Measurements from ENCODE around the gene COA8.
A peak's percentile ranks its signal among the peaks of the same experiment; 100 is the strongest.

Gene COA8

GRCh38 chr14:103526247-103526913, 36.4 kb upstream of the COA8 start:
- no peak for DNase-seq (ENCODE audit: low read depth)

DNA sequence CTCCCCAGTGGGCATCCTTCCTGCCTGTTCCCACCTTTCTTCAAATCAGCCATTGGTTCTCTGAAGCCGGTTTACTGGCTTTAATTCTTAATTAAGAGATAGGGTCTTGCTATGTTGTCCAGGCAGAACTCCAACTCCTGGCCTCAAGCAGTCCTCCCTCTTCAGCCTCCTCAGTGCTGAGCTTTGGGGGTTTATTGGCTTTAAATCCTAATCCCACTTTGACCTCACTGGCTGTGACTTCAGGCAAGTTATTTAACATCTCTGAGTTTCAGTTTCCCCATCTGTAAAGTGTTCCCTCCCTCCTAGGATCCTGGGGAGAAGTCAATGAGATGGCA, 35.9 kb upstream of the COA8 start:
- no peak for DNase-seq (ENCODE audit: low read depth)

DNA sequence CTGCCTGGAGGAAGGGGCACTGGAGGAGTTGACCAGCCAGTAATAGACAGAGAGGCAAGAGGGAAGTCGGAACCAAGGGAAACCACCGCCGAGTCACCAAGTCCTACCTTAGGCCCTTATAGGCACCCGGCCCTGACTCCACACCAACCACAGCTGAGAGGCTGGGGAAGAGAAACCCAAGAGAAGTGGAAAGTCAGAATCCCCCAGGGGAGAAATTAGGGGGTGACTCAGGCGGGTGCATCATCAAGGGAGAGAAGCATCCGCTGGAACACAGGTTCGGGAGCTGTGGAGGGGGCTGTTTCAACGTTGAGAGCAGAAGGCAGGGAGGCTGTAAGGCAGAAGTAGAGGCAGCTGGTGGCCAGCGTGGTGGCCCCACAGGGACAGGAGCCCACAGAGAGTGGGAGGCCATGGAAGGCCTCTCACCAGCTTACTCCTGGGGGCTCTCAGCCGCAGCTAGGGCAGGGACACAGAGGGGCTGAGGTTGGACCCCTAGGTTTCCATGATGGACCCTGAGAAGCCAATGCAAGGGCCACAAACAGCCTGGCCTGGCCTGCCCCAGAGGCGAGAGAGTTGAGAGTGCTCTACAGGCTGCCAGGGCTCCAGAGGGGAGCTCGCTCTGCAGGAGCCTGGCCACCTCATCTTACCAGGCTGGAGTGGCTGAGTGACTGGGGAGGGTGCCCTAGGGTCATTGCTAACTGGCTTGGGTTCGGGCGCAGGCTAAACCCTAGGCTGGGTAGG, 35.2 kb upstream of the COA8 start:
- DNase-seq (ENCODE audit: low read depth): no peak

DNA sequence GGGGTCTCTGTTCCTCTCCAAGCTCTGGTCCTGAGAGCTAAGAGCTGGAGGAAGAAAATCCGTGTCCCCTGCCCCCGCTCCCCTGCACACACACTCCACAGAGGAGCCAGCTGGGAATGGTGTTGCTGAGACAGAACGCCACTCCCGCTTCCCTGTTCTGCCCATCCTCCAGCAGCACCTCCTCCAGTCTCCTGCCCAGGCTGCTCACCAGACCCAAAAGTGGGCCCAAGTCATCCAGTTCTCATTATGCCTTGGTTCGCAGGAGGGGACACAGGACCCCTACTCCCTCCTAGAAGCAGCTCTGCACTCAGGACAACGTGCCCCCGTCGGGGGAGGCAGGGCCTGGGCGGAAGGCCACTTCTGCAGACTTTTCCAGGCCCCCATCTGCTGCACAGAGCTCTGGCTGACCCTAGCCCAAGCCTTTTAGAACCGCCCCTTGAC, 34.6 kb upstream of the COA8 start:
- DNase-seq (ENCODE audit: low read depth): no peak

DNA sequence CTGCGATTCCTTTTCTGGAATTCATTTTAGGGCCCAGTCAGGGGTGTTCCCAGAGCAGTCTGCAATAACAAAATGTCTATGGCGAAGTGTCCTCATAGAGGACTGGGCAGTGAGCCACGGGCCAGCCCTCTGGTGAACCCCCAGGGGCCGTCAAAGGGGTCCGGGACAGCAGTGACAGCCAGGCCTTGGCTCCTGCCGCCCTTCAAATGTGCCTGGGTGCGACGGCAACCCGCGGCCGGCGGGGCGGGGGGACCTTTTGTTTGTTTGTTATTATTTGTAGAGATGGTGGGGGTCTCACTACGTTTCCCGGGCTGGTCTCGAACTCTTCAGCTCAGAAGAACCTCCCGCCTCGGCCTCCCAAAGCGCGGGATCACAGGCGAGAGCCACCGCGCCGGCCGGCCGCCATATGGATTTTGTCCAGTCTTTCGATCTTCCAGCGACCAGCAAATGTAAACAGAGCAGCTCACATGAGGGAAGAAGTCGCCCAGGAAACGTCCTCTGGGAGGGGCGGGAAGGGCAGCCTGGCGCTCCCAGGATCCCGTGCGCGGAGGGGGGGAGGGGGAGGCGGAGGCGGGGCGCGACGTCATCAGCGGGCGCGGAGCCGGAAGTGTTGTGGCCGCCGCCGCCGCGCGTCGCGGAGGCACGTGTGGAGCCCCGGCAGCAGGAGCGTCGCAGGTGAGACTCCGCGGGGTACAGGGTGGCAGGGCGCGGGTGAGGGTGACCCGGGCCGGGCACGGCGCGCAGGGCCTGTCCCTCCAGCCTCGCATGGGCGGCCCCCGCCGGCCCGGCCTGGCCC, 34.0 kb upstream of the COA8 start, which contains the start of gene TRMT61A:
Gene TRMT61A (plus strand): TSS at position 610 of the 796 bp plus-strand sequence. CDS start 783 bp downstream, outside the sequence.
- DNase-seq (ENCODE audit: low read depth): peak; percentile 73

DNA sequence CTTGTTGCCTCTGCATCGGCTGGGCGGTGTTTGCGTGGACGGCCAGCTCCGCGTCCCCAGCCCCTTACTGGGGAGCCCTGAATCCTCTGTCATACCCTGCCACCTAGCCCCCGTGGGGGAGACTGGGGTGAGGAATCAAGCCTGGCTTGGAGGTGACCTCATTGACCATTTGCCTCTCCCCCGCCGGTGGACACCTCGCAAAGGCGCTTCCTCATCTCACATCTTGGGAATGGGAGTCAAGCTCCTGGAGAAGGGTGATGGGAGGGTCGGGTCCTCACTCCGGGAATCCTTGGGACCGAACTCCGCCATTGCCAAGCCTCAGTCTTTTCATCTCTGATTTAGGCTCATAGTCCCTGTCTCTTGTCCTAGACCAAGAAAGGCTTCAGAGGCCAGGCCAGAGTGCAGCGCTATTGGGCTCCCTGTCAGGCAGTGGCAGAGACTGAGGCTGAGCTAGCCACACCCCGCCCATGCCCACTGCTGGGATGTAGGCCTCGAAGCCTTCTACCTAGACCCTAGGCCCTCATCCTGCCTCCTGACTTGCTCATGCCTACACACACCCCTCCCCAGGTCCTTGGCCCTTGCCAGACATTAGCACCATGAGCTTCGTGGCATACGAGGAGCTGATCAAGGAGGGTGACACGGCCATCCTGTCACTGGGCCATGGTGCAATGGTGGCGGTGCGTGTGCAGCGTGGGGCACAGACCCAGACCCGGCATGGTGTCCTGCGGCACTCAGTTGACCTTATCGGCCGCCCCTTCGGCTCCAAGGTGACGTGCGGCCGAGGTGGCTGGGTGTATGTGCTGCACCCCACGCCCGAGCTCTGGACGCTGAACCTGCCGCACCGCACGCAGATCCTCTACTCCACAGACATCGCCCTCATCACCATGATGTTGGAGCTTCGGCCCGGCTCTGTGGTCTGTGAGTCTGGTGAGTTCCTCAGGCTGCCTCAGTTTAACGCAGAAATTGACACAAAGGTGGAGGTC, 33.1 kb upstream of the COA8 start:
- no peak for DNase-seq (ENCODE audit: low read depth)

DNA sequence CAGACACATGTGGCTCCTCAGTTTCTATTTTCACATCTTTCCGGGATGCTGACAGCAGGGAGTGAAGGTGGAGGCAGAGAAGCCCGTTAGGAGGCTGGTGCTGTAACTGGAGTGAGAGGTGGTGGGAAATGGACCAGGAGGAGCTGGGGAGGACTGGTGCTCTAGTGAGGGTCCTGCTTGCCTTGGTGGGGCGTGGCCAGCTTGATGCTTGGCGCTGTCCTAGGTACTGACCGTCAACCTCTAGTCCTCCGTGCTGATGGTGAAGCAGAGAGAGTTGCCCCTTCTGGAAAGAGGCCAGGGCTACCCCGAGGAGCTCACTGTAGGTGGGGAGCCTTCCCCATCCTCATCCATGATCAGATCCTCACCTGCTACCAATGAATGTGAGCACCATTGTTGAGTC, 32.4 kb upstream of the COA8 start:
- DNase-seq (ENCODE audit: low read depth): no peak

DNA sequence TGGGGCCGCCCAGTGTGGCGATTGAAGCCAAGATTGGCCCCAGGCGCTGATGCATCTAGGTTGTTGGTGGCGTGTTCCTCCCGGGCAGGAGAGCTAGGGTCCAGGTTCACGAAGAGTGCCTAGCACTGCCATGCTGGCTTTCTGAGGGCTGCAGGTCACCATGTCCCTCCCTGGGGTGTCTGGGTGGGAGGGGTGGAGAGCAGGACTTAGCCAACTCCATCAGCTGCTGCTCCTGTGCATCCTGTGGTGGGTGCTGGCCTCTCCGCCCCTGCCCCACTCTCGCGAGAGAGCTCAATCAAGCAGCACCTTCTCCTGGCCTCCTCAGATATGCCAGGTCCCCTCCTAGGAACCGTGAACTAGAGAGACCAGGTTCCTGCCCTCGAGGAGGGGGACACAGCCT, 31.9 kb upstream of the COA8 start:
- no peak for DNase-seq (ENCODE audit: low read depth)

DNA sequence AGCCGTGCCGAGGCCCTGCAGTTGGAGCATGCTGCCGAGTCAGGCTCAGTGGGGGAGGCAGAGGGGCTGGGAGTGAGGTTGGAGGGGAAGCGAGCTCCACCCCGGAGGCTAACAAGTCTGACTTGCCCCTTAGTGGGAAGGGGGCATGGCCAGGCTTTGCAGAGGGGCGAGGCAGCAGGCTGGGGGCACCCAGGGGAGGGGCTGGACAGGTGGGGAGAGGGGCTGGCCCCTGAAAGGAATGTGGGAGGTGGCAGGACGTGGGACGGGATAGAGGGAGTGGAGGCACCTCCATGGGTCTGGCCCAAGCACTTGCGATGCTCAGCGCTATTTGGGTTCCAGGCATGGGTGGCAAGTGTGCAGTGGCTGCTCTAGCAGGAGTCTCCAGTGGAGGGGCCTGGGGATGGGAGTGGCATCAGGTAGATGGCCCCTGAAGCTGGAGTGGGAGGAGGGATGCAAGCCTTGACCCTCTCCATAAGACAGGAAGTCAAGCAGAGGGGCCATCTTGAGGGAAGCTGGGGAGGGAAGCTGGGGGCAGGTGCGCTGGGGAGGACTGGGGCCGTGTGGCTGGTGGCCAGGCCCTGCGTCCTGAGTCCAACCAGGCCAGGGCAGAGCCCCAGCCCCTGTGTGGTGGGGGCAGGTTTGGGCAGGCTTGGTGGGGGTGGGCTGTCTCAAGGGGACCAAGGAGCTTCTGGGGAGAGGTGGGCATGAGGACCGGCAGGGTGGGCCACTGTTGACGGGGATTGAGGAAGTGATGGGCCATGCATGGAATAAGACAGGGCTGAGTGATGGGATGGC, 31.1 kb upstream of the COA8 start:
- no peak for DNase-seq (ENCODE audit: low read depth)

- DNase-seq (ENCODE audit: low read depth): no peak
Observed at GRCh38 chr14:103532216-103533136, 30.3 kb upstream of the COA8 start.

DNA sequence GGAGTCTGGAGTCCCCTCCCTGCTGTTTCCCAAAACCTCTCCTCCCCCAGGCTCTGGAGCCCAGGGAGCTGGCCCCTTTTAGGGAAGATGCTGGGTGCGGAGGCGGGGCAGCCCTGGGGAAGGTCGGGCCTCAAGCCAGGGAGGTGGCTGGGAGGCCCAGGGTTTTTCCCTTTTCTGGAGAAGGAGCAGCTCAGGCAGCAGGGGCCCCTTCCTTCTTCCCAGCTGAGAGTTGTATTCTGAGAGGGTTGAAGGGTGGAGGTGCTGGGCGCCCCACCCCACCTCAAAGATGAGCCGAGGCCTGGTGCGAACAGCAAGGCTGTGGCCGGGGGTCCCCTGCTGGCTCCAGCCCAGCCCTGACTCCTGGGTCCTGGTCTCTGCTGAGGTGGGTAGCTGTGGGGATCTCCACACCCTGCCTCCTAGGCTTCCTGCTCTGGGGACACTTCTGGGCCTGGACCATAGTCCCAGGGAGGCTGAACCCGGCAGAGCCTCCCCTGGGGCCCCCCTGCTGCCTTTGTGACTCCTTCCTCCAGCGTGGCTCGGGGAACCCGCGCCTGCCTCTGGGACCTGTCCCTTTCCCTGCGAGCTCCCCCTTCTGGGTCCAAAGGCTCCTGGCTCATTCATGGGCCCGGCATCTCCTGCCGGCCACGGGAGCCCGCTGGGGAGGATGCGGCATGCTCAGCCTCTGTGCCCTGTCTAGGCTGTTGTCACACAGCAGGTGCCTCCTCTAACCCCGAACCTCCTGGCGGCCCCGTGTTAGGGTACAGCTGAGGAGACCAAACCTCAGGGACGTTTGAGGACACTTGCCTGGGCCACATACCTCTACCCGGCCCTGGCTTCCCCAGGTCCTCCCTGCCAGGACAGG, 29.4 kb upstream of the COA8 start:
- DNase-seq (ENCODE audit: low read depth): no peak

- no peak for DNase-seq (ENCODE audit: low read depth)
Observed at GRCh38 chr14:103533999-103534575, 28.7 kb upstream of the COA8 start.

DNA sequence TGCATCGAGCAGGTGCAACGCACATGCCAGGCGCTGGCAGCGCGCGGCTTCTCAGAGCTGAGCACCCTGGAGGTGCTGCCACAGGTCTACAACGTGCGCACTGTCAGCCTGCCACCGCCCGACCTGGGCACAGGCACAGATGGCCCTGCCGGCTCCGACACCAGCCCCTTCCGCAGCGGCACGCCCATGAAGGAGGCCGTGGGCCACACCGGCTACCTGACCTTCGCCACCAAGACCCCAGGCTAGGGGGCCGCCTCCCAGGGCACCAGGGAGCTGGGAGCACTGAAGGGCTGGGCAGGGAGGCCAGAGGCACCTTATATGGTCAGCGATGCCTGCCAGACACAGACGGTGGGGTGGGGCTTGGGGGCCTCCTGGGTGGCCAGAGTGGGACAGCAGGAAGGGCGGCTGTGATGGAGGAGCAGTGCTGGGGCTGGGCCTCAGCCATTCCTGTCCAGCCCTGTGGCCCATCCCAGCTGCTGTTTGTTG, 28.1 kb upstream of the COA8 start:
- DNase-seq (ENCODE audit: low read depth): no peak

GRCh38 chr14:103535081-103535890, 27.5 kb upstream of the COA8 start:
- no peak for DNase-seq (ENCODE audit: low read depth)

GRCh38 chr14:103535891-103536565, 26.7 kb upstream of the COA8 start:
- no peak for DNase-seq (ENCODE audit: low read depth)

DNA sequence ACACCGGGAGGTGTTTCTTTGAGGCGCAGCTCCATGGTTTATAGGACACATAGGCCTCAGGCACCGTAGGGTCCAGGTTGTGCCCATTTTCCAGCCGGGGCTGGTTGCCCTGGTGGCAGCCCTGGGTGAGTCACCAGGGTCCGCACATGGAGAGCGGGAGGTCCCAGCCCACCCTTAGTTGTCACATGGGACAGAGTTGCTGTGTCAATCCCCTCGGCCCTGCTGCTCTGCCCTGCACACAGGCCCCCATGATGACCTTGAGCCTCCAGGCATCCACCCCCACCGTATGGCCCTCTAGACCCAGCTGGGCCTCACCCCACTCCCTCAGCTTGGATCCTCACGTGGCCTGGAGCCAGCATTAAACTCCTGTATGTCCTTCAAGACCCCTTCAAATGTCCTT, 26.1 kb upstream of the COA8 start:
- no peak for DNase-seq (ENCODE audit: low read depth)
